ENCODE measurements around the gene ADGRB3. TPM values are rescaled to one million over a fixed set of nuclear protein-coding genes. Genes with fewer than 3 reads are reported as not detected.

The ADGRB3 gene
- total RNA-seq, 1 experiment from 2014 or later: 0.11 TPM

GRCh38 chr6:68639211-68639610 is 4.1 kb downstream of the ADGRB3 start:
- BruUV-seq (replicated peaks): no TSS peak
- no peaks in the 10 kb centered on the region for H3K9me3 ChIP-seq (ENCODE audit: low read length)
- peaks cover 60% of the 10 kb centered on the region for H3K27me3 ChIP-seq (ENCODE audit: low read length)
- 0 out of 2 replicates have a peak overlapping the region, but pooled peaks have one; percentile 55 for H3K4me2 ChIP-seq (ENCODE audit: low read length)
- no peaks in the 10 kb centered on the region for H3K9me2 ChIP-seq (replicated peaks; ENCODE audit: low read length)
- CTCF ChIA-PET: no interaction called here
- H3K9ac ChIP-seq (ENCODE audit: low read length): no peak overlapping the region
- no peaks in the 10 kb centered on the region for H3K79me2 ChIP-seq (ENCODE audit: low read length)
- POLR2A ChIA-PET (ENCODE audit: unreplicated experiment): no interaction called here
- ATAC-seq: no peak
- H3F3A ChIP-seq (ENCODE audit: low read length, unreplicated experiment): no peaks in the 10 kb centered on the region
- intact Hi-C loops (cut with micrococcal nuclease): loop anchor here (2.0 to 5.0 kb wide), 2 partner anchors 320 to 1468 kb away; no protein-coding TSS in a partner anchor
- no peak for DNase-seq
- no peak overlapping the region for H3K27ac ChIP-seq (ENCODE audit: low read length)
- H3K36me3 ChIP-seq (ENCODE audit: low read depth, low read length): no peaks in the 10 kb centered on the region
- H4K20me1 ChIP-seq (ENCODE audit: low read length): no peaks in the 10 kb centered on the region
- no peaks in the 10 kb centered on the region for H3K4me1 ChIP-seq (ENCODE audit: insufficient read depth, low read length)
- no peak overlapping the region for H2AFZ ChIP-seq (ENCODE audit: low read length)
- no peak overlapping the region for H3K4me3 ChIP-seq (ENCODE audit: low read length)
- TF ChIP-seq EZH2 (IDR thresholded peaks at IDR 0.05; ENCODE audit: low read length, unreplicated experiment): no peak
- TF ChIP-seq, protein P1, sequence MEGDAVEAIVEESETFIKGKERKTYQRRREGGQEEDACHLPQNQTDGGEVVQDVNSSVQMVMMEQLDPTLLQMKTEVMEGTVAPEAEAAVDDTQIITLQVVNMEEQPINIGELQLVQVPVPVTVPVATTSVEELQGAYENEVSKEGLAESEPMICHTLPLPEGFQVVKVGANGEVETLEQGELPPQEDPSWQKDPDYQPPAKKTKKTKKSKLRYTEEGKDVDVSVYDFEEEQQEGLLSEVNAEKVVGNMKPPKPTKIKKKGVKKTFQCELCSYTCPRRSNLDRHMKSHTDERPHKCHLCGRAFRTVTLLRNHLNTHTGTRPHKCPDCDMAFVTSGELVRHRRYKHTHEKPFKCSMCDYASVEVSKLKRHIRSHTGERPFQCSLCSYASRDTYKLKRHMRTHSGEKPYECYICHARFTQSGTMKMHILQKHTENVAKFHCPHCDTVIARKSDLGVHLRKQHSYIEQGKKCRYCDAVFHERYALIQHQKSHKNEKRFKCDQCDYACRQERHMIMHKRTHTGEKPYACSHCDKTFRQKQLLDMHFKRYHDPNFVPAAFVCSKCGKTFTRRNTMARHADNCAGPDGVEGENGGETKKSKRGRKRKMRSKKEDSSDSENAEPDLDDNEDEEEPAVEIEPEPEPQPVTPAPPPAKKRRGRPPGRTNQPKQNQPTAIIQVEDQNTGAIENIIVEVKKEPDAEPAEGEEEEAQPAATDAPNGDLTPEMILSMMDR (conservative IDR thresholded peaks at IDR 0.05; ENCODE audit: low read depth, low read length): no peak
- no peak for TF ChIP-seq EZH2phosphoT487 (IDR thresholded peaks at IDR 0.05; ENCODE audit: borderline replicate concordance, low read length)

DNA sequence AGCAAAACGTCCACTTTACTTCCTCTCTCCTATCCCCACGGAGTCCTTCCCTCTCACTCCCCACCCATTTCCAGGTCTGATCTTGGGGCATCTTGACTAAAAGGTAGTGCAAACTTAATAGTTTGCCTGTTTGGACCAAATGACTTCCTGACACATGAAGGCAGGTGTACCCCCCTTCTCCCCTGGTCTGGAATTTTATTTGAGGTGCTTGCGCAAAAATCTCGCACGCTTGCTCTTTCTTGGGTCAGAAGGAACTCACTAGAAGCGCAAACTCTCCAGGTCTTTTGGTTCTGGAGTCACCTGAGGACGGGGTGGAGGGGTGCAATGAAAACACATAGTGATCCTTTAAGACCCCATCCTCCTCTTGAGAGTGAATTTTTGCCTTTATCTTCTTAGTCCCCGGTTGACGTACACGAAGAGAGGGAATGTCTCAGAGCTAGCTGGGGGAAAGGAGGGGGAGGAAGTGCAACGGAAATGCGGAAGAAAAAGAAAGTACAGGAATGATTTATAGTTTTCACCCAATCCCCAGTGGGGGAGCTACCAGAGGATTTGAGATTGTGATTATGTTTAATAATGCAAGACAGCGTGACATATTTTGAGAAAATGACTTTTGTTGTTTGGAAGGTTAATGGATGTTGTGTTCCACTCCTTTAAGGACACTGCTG is 4.9 kb downstream of the ADGRB3 start:
- Histone ChIP-seq H3K79me2 (ENCODE audit: low read length) (no peaks in the 10 kb centered on the region), H3K4me3 (ENCODE audit: low read length) (peak overlapping the region; percentile 55; the same call in 1 of the 2 replicates), H2AFZ (ENCODE audit: low read length) (peak overlapping the region; percentile 63; the same call in 1 of the 2 replicates), H3K4me1 (ENCODE audit: insufficient read depth, low read length) (no peaks in the 10 kb centered on the region), H3K36me3 (ENCODE audit: low read depth, low read length) (no peaks in the 10 kb centered on the region), H3K9ac (ENCODE audit: low read length) (no peak overlapping the region), H4K20me1 (ENCODE audit: low read length) (no peaks in the 10 kb centered on the region), H3K27ac (ENCODE audit: low read length) (no peak overlapping the region), H3K4me2 (ENCODE audit: low read length) (peak overlapping the region; percentile 55), H3K9me3 (ENCODE audit: low read length) (no peaks in the 10 kb centered on the region), H3F3A (ENCODE audit: low read length, unreplicated experiment) (no peaks in the 10 kb centered on the region), H3K9me2 (replicated peaks; ENCODE audit: low read length) (no peaks in the 10 kb centered on the region), H3K27me3 (ENCODE audit: low read length) (peaks cover 54% of the 10 kb centered on the region)
- ChIA-PET CTCF (no interaction called here), POLR2A (ENCODE audit: unreplicated experiment) (no interaction called here)
- no TSS peak for BruUV-seq (replicated peaks)
- intact Hi-C loops (cut with micrococcal nuclease): loop anchor here (2.0 to 5.0 kb wide), 2 partner anchors 319 to 1467 kb away; no protein-coding TSS in a partner anchor
- ATAC-seq (no peak), DNase-seq (no peak)
- TF ChIP-seq EZH2phosphoT487 (IDR thresholded peaks at IDR 0.05; ENCODE audit: borderline replicate concordance, low read length) (no peak), EZH2 (IDR thresholded peaks at IDR 0.05; ENCODE audit: low read length, unreplicated experiment) (no peak)
- TF ChIP-seq, protein P1 (conservative IDR thresholded peaks at IDR 0.05; ENCODE audit: low read depth, low read length): no peak

DNA sequence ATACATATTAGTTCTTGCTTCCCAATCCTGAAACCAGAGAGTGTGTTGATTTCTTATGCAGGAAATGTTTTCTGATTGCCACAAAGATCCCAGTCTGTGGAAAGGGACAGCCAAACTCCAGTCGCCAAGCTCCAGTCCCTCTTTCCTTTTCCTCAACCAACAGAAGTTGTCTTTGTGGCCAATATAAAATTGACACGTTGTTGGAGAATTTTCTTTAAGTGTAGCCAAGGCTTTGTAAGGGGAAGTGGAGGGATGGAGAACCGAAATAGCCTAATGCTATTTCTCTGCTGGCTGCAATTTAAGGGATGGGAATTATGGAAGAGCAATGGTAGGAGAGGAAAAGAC is 5.4 kb downstream of the ADGRB3 start:
- peak overlapping the region; percentile 55 for H3K4me2 ChIP-seq (ENCODE audit: low read length)
- no peaks in the 10 kb centered on the region for H3K9me3 ChIP-seq (ENCODE audit: low read length)
- H3K36me3 ChIP-seq (ENCODE audit: low read depth, low read length): no peaks in the 10 kb centered on the region
- H3K79me2 ChIP-seq (ENCODE audit: low read length): no peaks in the 10 kb centered on the region
- DNase-seq: no peak
- no TSS peak for BruUV-seq (replicated peaks)
- TF ChIP-seq, protein P1 (conservative IDR thresholded peaks at IDR 0.05; ENCODE audit: low read depth, low read length): no peak
- no peak for TF ChIP-seq EZH2phosphoT487 (IDR thresholded peaks at IDR 0.05; ENCODE audit: borderline replicate concordance, low read length)
- POLR2A ChIA-PET (ENCODE audit: unreplicated experiment): no interaction called here
- intact Hi-C loops (cut with micrococcal nuclease): no loop called here
- H3K27me3 ChIP-seq (ENCODE audit: low read length): peaks cover 54% of the 10 kb centered on the region
- peak overlapping the region; percentile 55; the same call in 1 of the 2 replicates for H3K4me3 ChIP-seq (ENCODE audit: low read length)
- no peaks in the 10 kb centered on the region for H4K20me1 ChIP-seq (ENCODE audit: low read length)
- H3K27ac ChIP-seq (ENCODE audit: low read length): no peak overlapping the region
- ATAC-seq: no peak
- no peaks in the 10 kb centered on the region for H3K9me2 ChIP-seq (replicated peaks; ENCODE audit: low read length)
- no peak overlapping the region for H3K9ac ChIP-seq (ENCODE audit: low read length)
- CTCF ChIA-PET: no interaction called here
- H3K4me1 ChIP-seq (ENCODE audit: insufficient read depth, low read length): no peaks in the 10 kb centered on the region
- peak overlapping the region; percentile 63; the same call in 1 of the 2 replicates for H2AFZ ChIP-seq (ENCODE audit: low read length)
- no peaks in the 10 kb centered on the region for H3F3A ChIP-seq (ENCODE audit: low read length, unreplicated experiment)
